Cardiac septum (tissue), 1 donor: ENCODE data around the gene NFATC1. TPM values are rescaled to one million over a fixed set of nuclear protein-coding genes. Genes with fewer than 3 reads are reported as not detected.
A peak's percentile ranks its signal among the peaks of the same experiment; 100 is the strongest.

ENCODE experiments used
- DNase-seq: peaks from one replicate; pipeline ENCODE4 v3.0.0-alpha.2; 2020; ENCODE audit warnings: low spot score
- intact Hi-C: fragments of 100-400 bp; cut with DNase I; formaldehyde crosslinking; loops from one replicate; pipeline ENCODE4 v1.14.0; 2022
- total RNA-seq: library from RNA; stranded (reverse); fragmentation: NEBNext Ultra II Directional; extraction: Animal tissue kit (Norgen Biotek cat#: 25700); gene quantifications from one replicate; pipeline ENCODE4 v1.2.1, GENCODE V29; 2021
- donor health status: DM: no; HTN: no; CAD: no.

Gene NFATC1
- total RNA-seq, 1 donor from 2014 or later = 16.4 TPM

DNA sequence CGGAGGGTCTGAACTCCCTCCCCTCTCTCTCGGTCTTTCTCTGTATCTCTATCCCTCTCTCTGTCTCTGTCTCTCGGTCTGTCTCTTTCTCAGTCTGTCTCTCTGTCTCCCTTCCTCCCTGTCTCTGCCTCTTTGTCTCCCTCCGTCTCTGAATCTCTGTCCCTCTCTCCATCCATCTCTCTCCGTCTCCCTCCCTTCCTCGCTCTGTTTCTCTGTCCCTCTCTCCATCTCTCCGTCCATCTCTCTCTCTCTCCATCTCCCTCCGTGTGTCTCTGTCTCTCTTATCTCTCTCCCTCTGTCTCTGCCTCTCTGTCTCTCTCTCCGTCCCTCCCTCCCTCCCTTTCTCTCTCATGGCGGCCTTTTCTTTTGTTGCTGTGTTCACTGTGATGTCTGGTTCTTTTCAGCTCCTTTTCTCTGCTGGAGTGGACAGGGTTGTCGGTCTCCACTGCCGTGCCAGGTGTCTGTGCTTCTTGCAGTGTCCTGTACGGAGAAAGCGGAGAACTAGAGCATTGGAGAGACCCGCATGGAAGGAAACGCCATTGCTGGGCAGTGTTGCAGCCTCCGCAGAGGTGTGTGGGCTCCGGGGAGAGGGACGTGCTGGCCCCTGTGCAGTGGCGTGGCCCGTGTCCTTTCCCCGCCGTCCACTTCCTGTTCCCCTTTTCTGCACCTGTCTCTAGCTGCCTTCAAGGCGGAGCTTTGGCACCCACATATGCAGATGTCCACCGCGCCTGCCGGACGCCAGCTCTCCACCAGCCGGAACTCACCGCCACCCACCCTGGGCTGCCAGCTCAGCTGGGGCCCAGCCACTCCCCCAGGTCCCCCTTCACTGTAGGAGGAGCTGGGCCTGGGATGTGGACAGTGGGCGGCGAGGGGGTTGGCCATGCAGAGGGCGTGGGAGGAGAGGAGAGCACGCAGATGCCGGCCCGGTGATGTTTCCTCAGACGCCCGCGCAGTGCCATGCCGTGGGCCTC is 113.1 kb downstream of the NFATC1 start:
- intact Hi-C loops = loop anchor here (2.0 kb wide), 1 partner anchor 112 kb away; no protein-coding TSS in a partner anchor
- peak; percentile 75 for DNase-seq

DNA sequence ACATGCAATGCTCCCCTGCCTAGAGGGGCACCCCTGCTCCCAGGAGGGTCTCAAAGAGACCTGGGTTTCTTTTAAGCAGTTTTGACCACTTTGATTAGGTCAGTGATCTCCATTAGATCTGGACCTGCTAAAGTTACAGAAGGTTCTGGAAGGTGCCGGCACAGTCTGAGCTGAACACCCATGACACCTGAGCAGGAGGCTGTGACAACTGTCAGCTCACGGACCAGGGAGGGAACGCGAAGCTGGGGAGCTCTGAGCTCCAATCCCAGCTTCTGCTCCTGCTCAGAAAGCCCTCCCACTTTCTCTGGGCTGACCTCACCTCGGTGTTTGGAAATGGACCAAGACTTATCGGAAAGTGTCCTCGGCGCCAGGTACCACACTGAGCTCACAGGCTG is 113.8 kb downstream of the NFATC1 start:
- peak; percentile 65 for DNase-seq
- intact Hi-C loops = loop anchor here (2.0 kb wide), 1 partner anchor 113 kb away; no protein-coding TSS in a partner anchor

DNA sequence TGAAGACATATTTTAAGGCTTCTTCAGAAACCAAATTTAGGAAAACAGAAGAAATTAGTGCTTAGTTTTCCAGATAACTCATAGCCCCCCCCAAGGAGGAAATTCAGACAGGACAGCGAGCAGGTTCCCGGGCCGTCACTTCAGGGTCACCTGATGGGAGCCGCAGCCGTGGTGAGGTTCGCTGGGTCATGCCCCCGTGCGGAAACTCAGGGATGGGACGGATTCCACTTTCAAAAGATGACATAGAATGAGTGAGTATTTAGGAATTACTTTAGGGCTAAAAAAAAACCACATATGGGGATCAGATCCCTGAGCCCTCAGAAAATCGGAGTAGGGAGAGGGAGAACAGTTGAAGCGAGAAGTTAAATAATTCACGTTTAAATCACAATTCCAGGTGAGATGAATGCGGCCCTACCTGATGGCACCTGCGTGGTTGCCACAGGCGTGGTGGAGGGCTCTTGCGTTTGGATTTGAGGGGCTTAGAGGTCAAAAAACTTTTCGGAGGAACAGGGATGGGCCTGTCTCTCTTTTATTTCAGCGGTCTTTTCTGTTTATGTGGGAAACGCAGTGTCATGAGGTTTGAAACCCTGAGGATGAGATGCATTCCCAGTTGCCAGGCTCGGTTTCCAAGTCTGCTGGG is 114.4 kb downstream of the NFATC1 start:
- peak; percentile 49 for DNase-seq

GRCh38 chr18:79510731-79511241 is 115.1 kb downstream of the NFATC1 start:
- peak; percentile 59 for DNase-seq
- intact Hi-C loops = no loop called here

More for the DNA sequence above, 114.4 kb downstream of the NFATC1 start:
- intact Hi-C loops = no loop called here

DNA sequence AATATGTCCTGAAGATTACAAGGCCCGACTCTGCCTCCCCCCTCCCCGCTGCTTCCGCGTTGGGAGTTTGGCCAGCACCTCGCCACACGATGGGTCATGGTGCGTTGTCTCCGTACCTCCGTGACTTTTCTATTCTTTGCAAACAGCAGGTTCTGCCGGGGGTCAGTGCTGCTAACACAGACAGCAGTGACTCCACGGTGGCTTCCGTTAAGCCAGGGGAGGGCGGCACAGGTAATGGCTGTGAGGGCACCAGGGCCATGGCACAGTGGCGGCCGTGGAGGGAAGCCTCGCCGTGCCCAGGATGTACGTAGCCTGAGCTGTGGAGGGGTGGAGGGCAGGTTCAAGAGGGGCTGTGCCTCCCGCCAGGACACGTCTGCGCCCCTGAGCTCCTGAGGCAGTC is 115.5 kb downstream of the NFATC1 start:
- peak; percentile 69 for DNase-seq
- intact Hi-C loops = no loop called here

DNA sequence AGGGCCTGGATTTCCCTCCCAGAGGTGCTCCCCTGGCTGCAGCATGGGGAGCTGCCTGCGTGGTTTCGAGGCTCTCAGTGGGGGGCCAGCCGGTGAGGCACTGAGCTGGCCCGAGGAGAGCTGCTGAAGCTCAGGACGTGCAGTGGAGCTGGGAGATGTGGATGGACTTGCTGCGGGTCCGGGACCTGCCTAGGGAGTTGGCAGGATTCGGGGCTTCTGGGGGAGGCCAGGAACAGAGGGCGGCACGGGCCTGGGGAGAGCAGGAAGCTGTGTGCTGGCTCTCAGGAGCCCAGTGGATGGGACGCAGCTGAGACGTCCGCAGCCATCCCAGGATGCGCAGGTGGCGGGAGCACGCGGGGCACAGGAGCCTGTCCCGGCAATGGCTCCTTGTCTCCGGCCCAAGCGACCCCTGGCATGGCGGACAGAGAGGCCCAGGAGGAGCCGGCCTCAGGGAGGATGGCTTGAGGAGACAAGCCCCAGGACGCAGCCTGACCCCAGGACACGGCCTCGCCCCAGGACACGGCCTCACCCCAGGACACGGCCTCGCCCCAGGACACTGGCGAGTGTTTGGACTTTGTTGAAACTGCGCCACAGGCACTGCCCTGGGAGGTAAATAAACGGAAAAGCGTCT is 116.1 kb downstream of the NFATC1 start:
- DNase-seq = peak; percentile 74

GRCh38 chr18:79512461-79513380 is 117.0 kb downstream of the NFATC1 start:
- intact Hi-C loops = no loop called here
- DNase-seq = peak; percentile 72

More for the DNA sequence above, 116.1 kb downstream of the NFATC1 start:
- intact Hi-C loops = no loop called here

DNA sequence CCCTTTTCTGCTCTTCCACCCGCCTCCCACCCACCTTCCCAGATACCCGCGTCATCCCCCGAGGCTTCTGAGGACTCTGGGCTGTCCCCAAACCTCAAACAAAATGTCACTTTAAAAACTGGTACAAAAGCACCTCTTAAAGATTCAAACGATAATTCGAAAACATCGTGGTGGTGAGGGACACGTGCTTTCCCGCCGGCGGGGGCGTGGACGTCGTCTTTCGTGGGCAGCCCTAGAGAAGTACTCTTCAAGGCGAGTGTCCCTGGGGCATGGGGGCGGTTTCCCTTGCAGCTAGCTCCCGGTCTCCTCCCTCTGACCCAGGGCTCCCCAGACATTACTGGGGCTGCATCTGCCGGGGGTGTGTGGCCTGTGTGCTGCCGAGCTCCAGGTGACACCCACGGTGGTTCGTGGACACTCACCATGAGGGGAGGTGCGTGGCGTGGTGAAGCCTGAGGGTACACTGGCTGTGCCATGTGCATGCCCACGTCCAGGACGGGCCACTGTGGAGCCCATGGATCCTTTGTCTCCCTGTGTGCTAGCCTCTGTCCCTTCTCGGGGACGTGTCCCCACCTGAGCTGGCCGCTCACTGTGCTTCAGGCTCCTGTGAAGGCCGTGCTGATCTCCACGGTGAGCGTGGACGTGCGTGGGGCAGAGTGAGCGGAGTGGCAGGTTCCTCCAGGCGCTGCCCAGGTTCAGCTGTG is 117.8 kb downstream of the NFATC1 start:
- intact Hi-C loops = no loop called here
- DNase-seq = peak; percentile 47

DNA sequence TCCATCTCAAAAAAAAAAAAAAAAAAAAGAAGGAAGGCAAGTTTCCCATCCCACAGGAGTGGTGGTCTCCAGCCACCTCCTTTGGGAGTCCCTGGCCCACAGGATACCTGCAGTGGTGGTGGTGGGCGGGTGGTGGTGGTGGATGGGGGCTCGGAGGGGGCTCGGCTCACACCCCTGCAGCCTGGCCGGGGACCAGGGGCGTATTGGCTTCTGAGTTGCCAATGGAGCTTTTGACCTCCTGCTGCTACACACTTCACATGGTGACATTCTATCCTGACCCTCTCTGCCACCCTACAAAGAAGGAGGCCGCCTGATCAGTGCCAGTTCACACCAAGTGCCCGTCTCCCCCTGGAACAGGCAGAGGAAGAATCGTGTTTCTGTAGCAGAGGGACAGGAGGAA is 119.6 kb downstream of the NFATC1 start:
- peak; percentile 51 for DNase-seq
- intact Hi-C loops = no loop called here

DNA sequence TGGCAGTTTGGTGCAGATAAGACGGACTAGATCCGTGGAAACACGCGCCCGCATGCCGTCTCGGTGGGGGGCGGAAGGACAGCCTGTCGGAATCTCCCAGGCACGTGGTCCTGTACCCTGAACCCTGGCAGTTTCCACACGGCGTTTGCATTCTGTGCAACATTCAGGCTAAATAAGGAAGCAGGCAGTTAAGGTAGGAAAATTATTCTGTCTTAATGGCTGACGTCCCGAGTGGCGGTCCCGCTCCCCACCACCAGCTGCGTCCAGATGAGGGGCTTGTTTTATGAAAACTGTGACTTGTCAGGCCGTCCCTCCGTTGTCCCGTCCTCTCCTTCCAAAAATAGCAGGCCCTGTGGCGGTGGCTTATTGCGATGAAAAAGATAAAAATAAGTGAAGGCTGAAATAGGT is 120.2 kb downstream of the NFATC1 start:
- intact Hi-C loops = no loop called here
- peak; percentile 33 for DNase-seq

DNA sequence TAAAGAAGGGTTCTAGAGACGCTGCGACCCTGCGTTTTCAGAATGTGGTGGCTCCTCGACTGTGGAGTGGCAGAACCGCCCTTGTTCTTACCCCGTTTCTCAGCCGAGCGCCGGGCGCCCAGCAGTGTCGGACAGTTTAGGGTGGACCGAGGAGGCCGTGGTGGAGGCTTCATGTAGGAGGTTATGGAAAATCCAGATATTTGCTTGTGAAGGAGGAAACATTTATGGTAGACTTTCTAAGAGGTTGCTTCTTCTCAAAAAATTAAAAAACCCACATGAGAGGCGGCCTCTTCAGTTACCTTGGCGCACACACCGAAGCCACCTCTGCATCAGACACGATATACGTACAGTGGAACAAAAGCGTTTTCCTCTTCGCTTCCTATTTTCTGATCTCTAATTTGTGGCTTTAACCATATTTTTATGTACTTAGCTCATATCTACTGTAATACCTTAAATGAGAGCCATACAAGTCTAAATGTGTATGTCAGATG is 120.8 kb downstream of the NFATC1 start:
- intact Hi-C loops = no loop called here
- DNase-seq = no peak

DNA sequence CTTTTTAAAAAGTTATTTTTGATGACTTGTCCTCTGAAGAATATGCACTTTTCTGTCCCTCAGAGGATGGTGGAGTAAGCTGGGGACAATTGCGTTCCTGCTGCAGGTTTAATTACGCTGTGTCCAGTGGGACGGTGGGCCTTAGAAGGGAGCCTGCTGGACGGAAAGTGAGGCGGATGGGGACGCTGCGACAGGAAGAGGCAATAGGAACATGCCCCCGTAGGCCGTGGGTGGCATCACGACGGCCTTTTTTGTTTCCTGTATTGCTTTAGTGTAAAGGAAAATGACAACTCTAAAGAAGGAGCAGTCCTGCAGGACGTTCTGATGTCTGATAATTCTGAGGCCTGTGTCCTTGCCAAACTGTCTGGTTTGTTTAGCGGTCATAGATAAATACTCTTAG is 121.6 kb downstream of the NFATC1 start:
- no peak for DNase-seq
- intact Hi-C loops = no loop called here

- DNase-seq = peak; percentile 58
- intact Hi-C loops = no loop called here
Measured at GRCh38 chr18:79518028-79518682, 122.4 kb downstream of the NFATC1 start.

GRCh38 chr18:79518683-79519128 is 123.0 kb downstream of the NFATC1 start:
- intact Hi-C loops = no loop called here
- peak; percentile 71 for DNase-seq

DNA sequence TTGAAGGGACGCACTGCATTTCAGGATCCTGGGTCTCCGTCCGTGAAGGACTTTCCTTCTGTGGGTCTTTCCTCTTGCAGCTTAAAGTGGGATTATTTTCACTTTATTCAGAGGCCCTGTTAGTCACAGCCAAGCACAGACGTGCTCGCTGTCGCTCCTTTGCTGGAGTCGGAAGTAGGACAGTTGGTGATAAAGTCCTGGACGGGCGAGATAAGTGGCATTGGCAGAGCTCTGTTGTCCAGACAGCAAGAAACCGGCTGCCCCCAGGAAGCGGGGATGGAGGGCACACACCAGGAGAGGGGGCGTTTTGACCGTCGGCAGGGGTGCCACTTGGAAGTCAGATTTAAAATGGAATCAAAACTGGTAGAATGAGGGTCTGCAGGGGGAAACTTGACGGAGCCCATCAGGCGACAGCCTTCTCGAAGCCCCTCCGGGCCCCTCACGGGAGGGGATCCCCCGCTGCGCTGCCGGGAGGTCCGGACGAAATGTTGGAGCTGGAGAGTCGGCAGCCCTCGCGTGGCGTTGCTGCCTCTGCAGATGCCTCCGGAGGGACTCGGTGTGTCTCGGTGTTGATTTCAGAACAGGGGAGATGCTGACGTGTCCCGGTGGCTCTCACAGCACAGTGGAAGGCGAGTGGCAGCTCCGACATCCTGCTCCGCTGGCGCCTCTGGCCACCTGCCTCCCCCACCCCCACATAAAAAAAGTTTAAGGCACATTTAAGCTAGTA is 124.2 kb downstream of the NFATC1 start:
- intact Hi-C loops = no loop called here
- peak; percentile 69 for DNase-seq

GRCh38 chr18:79520478-79521390 is 125.0 kb downstream of the NFATC1 start:
- intact Hi-C loops = no loop called here
- DNase-seq = peak; percentile 29
